ENCODE measurements around the gene B4GALNT4. TPM values are rescaled to one million over a fixed set of nuclear protein-coding genes. Genes with fewer than 3 reads are reported as not detected.
"Not testable (repeated sequence)": the region's sequence is repeated elsewhere in the genome, so short reads cannot be mapped to it uniquely, and the experiment has no call there.

The B4GALNT4 gene
- total RNA-seq, 1 experiment from 2014 or later, result 1.4 TPM

DNA sequence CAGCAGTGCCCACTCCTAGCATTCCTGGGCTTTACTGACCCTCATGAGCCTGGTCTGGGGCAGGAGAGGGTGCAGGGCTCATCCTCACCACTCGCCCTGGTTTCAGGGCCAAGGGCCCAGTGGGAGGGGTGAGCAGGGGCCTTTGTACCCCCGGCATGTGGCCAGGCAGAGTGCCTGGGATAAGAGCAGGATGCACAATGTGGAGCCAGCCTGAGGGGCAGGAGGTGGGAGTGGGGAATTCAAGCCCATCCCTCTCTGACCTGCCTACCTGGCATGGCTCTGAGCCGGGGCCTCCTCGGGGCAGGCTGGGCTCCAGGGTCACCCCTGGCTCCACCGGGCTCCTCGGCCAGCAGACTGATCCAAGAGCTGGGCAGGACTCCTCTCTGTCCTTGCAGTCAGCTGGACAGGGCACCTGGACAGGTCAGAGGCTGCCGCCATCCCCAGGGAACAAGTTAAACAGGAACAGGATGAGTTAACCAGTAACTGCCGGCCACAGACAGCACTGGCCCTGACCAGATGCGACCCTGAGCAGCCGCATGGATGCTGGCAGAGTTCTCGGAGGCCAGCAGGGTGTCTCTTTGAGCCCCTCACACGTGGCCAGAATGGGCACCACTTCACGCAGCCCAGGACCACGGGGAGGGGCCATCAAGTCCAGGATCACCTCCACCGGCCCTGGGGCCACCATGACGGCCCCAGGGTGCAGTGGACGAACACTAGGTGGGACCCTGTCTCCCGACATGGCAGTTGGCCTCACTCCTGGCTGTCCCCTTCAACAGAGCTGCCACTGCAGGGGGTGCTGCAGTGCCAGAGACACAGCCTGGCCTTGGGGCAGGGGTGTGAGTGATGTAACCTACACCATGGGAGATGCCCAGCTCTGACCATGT, 40.5 kb downstream of the B4GALNT4 start:
- in situ Hi-C loops (cut with HindIII; ENCODE audit: low pct_unique_long_range_greater_than_20kb, low sequenced_read_pairs), result no loop called here
- DNase-seq (ENCODE audit: low read depth, low spot score), result no peak

GRCh38 chr11:410711-411110, 41.4 kb downstream of the B4GALNT4 start:
- DNase-seq (ENCODE audit: low read depth, low spot score); in situ Hi-C loops (cut with HindIII; ENCODE audit: low pct_unique_long_range_greater_than_20kb, low sequenced_read_pairs): not testable (repeated sequence)

DNA sequence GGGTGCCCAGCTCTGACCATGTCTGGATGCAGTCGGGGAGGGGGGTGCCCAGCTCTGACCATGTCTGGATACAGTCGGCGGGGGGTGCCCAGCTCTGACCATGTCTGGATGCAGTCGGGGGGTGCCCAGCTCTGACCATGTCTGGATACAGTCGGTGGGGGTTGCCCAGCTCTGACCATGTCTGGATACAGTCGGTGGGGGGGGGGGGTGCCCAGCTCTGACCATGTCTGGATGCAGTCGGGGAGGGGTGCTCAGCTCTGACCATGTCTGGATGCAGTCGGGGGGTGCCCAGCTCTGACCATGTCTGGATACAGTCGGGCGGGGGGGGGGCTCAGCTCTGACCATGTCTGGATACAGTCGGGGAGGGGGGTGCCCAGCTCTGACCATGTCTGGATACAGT, 42.2 kb downstream of the B4GALNT4 start:
- DNase-seq (ENCODE audit: low read depth, low spot score); in situ Hi-C loops (cut with HindIII; ENCODE audit: low pct_unique_long_range_greater_than_20kb, low sequenced_read_pairs): not testable (repeated sequence)

GRCh38 chr11:412641-413119, 43.4 kb downstream of the B4GALNT4 start:
- no peak for DNase-seq (ENCODE audit: low read depth, low spot score)
- in situ Hi-C loops (cut with HindIII; ENCODE audit: low pct_unique_long_range_greater_than_20kb, low sequenced_read_pairs), result no loop called here

- in situ Hi-C loops (cut with HindIII; ENCODE audit: low pct_unique_long_range_greater_than_20kb, low sequenced_read_pairs), result no loop called here
- DNase-seq (ENCODE audit: low read depth, low spot score), result no peak
Measured at GRCh38 chr11:413120-414081, 44.1 kb downstream of the B4GALNT4 start.

DNA sequence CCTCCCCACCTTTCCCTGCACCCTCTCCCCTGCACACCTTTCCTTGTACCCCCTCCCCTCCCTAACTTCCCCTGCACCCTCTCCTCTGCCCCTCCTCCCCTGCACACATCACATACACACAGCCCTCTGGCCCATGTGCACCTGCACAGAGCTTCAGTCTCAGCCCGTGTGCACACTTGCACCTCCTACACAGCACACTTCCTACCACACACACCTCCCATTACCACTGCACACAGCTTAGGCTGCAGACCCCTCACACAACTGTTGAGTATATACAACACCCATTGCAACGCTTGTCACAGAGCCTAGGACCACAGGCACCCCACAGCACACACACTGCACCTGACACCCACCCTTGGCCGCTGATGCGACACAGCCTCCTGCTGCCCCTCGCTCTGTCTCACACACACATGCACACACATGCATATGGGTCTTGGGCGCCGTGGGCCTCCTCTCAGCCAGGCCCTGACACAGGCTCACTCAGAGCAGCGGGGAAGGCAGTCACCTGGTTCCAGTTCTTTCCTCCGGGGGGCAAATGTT, 45.1 kb downstream of the B4GALNT4 start:
- DNase-seq (ENCODE audit: low read depth, low spot score), result no peak
- in situ Hi-C loops (cut with HindIII; ENCODE audit: low pct_unique_long_range_greater_than_20kb, low sequenced_read_pairs), result no loop called here

- in situ Hi-C loops (cut with HindIII; ENCODE audit: low pct_unique_long_range_greater_than_20kb, low sequenced_read_pairs), result no loop called here
- no peak for DNase-seq (ENCODE audit: low read depth, low spot score)
Measured at GRCh38 chr11:415640-416041, 46.3 kb downstream of the B4GALNT4 start.

GRCh38 chr11:416051-416756, 46.9 kb downstream of the B4GALNT4 start:
- in situ Hi-C loops (cut with HindIII; ENCODE audit: low pct_unique_long_range_greater_than_20kb, low sequenced_read_pairs), result no loop called here
- DNase-seq (ENCODE audit: low read depth, low spot score), result no peak

GRCh38 chr11:416757-417621, 47.7 kb downstream of the B4GALNT4 start:
- DNase-seq (ENCODE audit: low read depth, low spot score), result no peak
- in situ Hi-C loops (cut with HindIII; ENCODE audit: low pct_unique_long_range_greater_than_20kb, low sequenced_read_pairs), result no loop called here

- no peak for DNase-seq (ENCODE audit: low read depth, low spot score)
- in situ Hi-C loops (cut with HindIII; ENCODE audit: low pct_unique_long_range_greater_than_20kb, low sequenced_read_pairs), result no loop called here
Measured at GRCh38 chr11:417652-418342, 48.5 kb downstream of the B4GALNT4 start.

GRCh38 chr11:418343-419247, 49.3 kb downstream of the B4GALNT4 start:
- in situ Hi-C loops (cut with HindIII; ENCODE audit: low pct_unique_long_range_greater_than_20kb, low sequenced_read_pairs), result no loop called here
- DNase-seq (ENCODE audit: low read depth, low spot score), result no peak

DNA sequence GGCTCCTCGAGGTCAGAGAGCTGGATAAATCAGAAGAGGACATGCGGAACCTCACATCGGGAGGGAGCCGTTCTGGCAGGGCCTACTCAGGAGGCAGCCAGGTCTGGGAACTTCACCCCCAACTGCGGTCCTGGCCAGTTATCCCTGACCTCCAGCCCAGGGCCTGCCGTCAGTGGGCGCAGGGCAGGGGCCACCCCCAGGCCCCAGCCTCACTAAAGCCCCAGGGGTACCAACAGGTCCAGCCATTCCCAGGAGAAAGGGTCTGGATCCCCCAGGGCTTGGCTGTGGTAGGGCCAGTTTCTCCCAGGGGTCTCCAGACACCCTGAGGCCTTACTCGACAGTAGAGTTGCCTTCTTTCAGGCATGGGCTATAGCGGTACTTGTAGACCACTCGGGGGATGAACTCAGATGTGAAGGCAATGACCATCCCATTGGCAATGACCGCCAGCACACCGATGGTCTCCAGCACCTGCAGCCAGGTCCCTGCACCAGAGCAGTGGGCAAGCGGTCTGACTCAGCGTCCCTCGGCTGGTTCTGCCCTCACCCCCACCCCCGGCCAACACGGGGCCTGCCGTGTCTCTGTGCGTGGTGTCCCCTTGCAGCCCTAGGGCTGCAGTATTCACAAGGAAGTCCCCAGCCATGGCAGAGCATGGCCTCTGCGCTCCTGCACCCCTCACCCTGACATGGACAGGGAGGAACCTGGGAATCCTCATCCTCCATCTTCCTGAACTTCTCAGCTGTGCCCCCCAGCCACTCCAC, 50.1 kb downstream of the B4GALNT4 start:
- in situ Hi-C loops (cut with HindIII; ENCODE audit: low pct_unique_long_range_greater_than_20kb, low sequenced_read_pairs), result no loop called here
- DNase-seq (ENCODE audit: low read depth, low spot score), result no peak

GRCh38 chr11:420054-420910, 51.0 kb downstream of the B4GALNT4 start:
- in situ Hi-C loops (cut with HindIII; ENCODE audit: low pct_unique_long_range_greater_than_20kb, low sequenced_read_pairs), result no loop called here
- DNase-seq (ENCODE audit: low read depth, low spot score), result no peak

DNA sequence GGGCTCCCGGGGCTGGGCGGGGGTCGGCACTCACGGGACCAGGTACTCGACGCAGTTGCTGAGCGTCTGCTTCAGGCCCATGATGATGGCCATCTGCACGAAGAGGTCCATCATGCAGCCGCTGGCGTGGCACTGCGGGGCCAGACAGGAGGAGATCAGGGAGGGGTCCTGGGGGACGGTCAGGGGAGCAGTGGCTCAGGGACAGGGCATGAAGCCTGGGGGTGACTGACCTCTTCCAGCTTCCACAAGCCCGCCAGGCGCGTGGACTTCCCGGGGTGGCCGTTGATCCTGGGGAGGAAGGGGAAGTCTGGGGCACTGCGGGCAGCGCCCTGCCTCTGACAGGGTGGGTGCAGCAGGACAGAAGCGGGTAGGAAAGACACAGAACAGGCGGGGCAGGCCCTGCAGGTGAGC, 51.6 kb downstream of the B4GALNT4 start:
- no peak for DNase-seq (ENCODE audit: low read depth, low spot score)
- in situ Hi-C loops (cut with HindIII; ENCODE audit: low pct_unique_long_range_greater_than_20kb, low sequenced_read_pairs), result no loop called here
